HG03175 (cell line): ENCODE results near the gene DDI1.
A peak's percentile ranks its signal among the peaks of the same experiment; 100 is the strongest.

Experiments
- ATAC-seq: cut with Tn5 transposase; IDR thresholded peaks from one replicate; pipeline ENCODE4 v1.9.1; 2021; ENCODE audit warnings: mild to moderate bottlenecking, moderate library complexity; ENCODE audit not compliant: unreplicated experiment

DDI1 gene

DNA sequence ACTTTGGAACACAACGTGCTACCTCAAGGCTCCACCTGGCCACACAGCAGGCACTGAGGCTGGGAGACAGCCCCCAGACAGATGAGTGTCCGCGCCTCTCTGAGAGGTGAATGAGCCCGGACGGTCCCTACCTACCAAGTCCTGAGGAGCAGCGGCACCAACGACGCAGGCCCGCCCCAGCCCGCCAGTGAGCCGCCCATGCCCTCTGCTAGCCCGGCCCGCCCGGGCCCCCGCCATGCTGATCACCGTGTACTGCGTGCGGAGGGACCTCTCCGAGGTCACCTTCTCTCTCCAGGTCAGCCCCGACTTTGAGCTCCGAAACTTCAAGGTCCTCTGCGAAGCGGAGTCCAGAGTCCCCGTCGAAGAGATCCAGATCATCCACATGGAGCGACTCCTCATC is at the start of gene DDI1:
Gene DDI1, plus strand, starts transcription at position 53 of the 400 bp plus-strand sequence. Its CDS starts 183 bp downstream, at position 236.
- ATAC-seq = no peak

GRCh38 chr11:103987629-103988594 is 48.5 kb upstream of the DDI1 start:
- ATAC-seq = no peak

- ATAC-seq = no peak
These were observed 47.9 kb upstream of the DDI1 start for GRCh38 chr11:103988595-103988969.

DNA sequence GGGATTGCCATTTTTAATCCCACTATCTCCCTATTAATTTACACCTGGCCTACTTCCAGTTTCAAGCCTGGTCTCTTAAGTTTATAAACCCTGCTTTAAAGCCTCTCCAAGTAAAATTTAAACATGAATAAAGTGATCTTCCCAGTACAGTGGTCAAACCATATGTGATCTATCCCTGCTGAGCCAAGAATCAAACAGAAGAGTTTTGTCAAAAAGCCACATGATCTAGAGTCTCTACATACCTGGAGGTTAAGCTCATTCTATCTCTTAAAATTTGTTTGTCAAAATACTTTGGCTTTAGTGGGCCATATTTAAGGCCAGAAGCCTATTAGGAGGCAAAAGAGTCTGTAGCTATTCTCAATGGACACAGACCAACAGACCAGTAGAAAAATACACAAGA is 42.9 kb upstream of the DDI1 start:
- ATAC-seq = no peak

GRCh38 chr11:103994094-103994493 is 42.3 kb upstream of the DDI1 start:
- ATAC-seq = no peak

GRCh38 chr11:103994518-103994917 is 41.9 kb upstream of the DDI1 start:
- no peak for ATAC-seq

DNA sequence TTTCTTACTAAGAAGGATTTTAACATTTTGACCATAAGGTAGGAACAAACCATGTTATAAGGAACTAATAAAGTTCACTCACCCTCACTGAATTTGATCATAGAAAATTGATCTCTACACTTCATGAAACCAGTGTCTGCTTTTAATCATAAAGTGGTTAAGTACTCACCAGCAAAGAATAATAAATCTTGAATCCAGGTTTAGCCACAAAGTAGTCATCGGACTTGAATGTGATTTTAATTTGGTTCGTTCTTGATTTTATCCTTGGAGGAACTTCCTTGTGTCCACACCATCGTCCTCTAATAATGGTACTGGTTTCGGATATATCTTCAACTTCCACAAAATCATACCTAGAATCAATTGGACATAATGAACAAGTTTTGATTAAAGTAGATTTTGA is 40.5 kb upstream of the DDI1 start:
- ATAC-seq = no peak

- peak; percentile 61 for ATAC-seq
These were observed 39.4 kb upstream of the DDI1 start for GRCh38 chr11:103997082-103997481.

DNA sequence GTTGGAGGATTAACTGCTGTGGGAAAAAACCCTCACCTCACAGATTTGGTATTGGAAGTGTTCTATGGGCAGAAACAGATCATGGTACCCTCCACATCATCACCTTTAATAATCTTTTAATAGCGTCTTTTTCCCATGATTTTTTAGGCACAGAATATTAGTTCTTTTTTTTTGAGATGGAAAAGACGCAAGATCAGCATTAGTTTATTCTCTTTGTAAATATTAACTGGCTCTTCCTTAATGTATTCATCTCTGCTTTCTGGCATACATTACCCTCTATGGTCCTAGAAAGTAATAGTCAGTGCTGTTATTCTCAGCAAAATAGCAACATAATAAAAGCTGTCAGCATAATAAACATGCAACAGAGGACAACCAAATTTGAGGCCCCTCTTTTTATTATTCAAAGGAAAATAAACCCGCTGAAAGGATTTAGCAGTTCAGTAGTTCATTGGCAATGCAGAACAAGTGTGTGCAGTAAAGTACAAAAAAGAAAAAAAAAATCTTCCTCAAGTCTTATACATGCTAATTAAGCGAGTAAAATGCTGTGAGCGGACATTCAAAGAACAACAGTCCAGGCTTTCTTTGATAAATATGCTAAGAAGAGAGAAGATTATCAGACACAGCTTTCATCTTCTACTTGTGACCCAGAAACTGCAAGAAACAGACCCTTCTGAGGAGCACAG is 37.5 kb upstream of the DDI1 start:
- no peak for ATAC-seq

GRCh38 chr11:104000798-104001197 is 35.6 kb upstream of the DDI1 start:
- ATAC-seq = no peak

GRCh38 chr11:104001561-104002056 is 34.8 kb upstream of the DDI1 start:
- ATAC-seq = no peak

DNA sequence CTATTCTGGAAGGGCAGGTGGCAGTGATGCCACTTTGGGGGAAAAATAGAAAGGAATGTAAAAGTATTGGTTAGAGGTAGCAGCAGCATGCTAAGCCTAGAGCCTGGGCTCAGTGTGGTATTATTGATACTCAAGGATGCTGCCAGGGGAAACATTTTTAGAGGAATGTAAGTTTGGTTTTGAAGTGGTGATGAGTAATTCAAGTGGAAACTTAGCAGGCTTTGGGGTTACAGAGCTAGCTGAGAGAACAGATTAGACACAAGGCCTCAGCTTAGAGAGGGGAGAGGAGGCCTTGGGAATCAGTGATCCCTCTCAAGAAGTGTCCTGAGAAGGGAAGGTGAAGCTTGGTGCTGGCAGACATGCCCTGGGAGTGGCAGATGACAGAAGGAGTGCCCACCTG is 32.9 kb upstream of the DDI1 start:
- ATAC-seq = no peak

DNA sequence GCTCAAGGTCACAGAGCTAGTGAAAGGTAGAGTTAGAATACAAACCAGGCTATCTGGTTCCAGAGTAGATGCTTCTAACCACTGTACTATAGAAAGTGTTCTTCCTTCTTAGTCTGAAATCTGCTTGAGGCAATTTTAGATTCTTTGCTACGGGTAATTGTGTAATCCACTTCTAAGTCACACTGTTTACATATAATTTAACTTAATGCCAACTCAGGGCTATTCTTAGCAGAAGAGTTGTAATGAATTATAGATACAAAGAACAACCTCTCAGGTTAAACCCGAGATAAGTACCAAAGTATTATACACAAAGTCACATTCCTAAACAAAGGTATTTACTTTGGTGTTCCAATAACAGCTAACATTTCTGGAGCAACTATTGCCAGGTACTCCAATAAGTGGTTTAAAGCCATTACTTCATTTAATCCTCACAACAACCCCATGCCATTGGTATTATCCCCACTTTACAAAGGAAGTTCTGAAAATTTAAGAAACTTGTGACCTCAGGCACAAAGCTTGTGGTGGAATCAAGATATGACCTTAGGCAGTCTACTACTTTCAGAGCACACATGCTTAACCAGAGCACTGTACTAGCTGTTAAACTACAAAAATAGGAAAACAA is 31.1 kb upstream of the DDI1 start:
- ATAC-seq = no peak

GRCh38 chr11:104009744-104010143 is 26.7 kb upstream of the DDI1 start:
- no peak for ATAC-seq

GRCh38 chr11:104011044-104011443 is 25.4 kb upstream of the DDI1 start:
- no peak for ATAC-seq

- peak; percentile 88 for ATAC-seq
These were observed 20.6 kb upstream of the DDI1 start for GRCh38 chr11:104015649-104016415.

DNA sequence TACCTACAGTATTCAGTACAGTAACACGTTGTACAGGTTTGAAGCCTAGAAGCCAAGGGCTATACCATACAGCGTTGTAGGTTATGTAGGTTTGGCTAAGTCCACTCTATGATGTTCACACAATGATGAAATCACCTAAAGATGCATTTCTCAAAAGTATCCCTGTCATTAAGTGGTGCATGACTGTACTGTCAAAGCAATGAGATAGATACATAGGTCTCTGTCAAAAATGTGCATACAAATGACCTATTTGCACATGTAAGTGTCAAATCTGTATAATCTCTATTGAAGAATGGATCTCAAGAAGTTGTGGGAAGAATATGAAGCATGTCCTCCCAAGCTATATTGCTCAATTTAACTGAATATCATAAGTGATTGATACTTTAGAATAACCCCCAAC is 11.9 kb upstream of the DDI1 start:
- ATAC-seq = no peak

GRCh38 chr11:104028476-104029263 is 7.8 kb upstream of the DDI1 start:
- no peak for ATAC-seq

DNA sequence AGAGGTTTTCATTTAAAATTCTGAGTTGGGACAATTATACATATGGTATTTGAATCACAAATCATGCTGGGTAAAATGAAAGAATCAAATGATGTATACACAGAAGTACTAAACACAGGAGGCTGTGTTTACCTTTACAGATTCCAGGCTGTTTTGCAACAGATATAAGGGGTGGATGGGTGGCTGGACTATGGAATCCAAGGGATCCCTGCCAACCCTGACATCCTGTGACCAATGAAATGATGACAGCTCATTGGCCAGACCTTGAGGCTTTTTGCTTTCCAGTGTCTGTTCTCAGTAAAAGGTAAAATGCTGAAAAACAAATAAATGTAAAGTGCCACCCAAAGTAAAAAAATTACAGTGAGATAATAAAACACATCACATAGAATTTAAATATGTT is 3.3 kb upstream of the DDI1 start:
- no peak for ATAC-seq

- no peak for ATAC-seq
These were observed 2.9 kb upstream of the DDI1 start for GRCh38 chr11:104033561-104033960.
